ENCODE data around the gene ERG. TPM values are rescaled to one million over a fixed set of nuclear protein-coding genes. Genes with fewer than 3 reads are reported as not detected.

Gene ERG
- total and polyA plus RNA-seq, 2 of the 8 experiments (the other 6 are each of a cell fraction or from before 2014, with no cell fraction given) = 1.0 to 3.0 TPM

DNA sequence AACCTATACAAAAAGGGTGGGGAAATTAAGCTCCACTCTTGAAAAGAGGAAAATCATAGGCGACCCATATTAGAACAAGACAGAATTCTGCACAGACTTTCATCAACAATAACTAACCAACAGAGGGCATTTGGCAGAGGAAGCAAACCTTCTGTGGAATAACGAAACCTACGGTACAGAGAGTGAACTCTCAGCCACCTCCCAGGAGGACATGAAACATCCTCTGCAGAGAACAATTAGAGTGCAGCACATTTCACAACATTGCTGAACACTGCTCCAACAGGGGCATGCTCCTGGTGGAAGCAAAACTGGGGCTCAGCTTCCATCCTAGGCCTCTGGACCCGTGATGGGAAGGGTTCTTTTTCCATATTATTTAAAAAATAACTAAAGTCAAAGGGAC is 130.6 kb downstream of the ERG start (continued):
- TF ChIP-seq NRF1 (IDR thresholded peaks at IDR 0.05; ENCODE audit: low read depth, low read length) = no peak
- no peak for TF ChIP-seq GTF2F1 (IDR thresholded peaks at IDR 0.05; ENCODE audit: borderline replicate concordance, low read depth, low read length)
- no peak for TF ChIP-seq BCL11A (IDR thresholded peaks at IDR 0.05; ENCODE audit: low read depth in 2 of 2, low read length in 2 of 2)

All from H1 (cell line).